Chondrocyte (in vitro differentiated cells): Measurements from ENCODE around the gene ADAM19. TPM values are rescaled to one million over a fixed set of nuclear protein-coding genes. Genes with fewer than 3 reads are reported as not detected.

ENCODE experiments used
- DNase-seq: peaks from one replicate; pipeline ENCODE4 v3.0.0; 2021; ENCODE audit warnings: mixed read lengths, low spot score
- H3K27ac Mint-ChIP-seq: one replicate; pipeline ENCODE4 v1.8.0; 2021; ENCODE audit warnings: mild to moderate bottlenecking, moderate library complexity, mixed read lengths; ENCODE audit not compliant: unreplicated experiment
- H3K27me3 Mint-ChIP-seq: 2 replicates; pipeline ENCODE4 v1.8.0; 2021; ENCODE audit warnings: low read depth, mixed read lengths
- H3K36me3 Mint-ChIP-seq: 2 replicates; pipeline ENCODE4 v1.8.0; 2021; ENCODE audit warnings: low read depth, mixed read lengths
- H3K4me1 Mint-ChIP-seq: 2 replicates; pipeline ENCODE4 v1.8.0; 2021; ENCODE audit warnings: low read depth, mild to moderate bottlenecking, mixed read lengths
- H3K4me3 Mint-ChIP-seq: one replicate; pipeline ENCODE4 v1.8.0; 2021; ENCODE audit warnings: mild to moderate bottlenecking, moderate library complexity, mixed read lengths; ENCODE audit not compliant: unreplicated experiment
- H3K9me3 Mint-ChIP-seq: 2 replicates; pipeline ENCODE4 v1.8.0; 2021; ENCODE audit warnings: low read depth, mixed read lengths
- CTCF ChIP-seq: fragments of 200-600 bp; sonication (generic); IDR thresholded peaks from 2 replicates; pipeline ENCODE4 v1.5.0; 2021; ENCODE audit warnings: antibody characterized with exemption, mild to moderate bottlenecking, moderate library complexity
- long read RNA-seq: library from polyadenylated mRNA; stranded (forward); transcript quantifications from one replicate; pipeline ENCODE4 v2.0.0, GENCODE V29; 2021
- total RNA-seq: library from RNA; stranded (reverse); gene quantifications from 3 replicates; pipeline ENCODE4 v1.2.1, GENCODE V29; 2021

Gene ADAM19
- total RNA-seq: 43.5 to 125 TPM (median 125 TPM) in 3 replicates
- long read RNA-seq, full-length matches to known transcripts: 1 of 23 reads
- long read RNA-seq, partial matches to known transcripts: 14 of 23 reads
- long read RNA-seq, other reads (novel, unspliced or antisense): 8 of 23 reads

- peak; percentile 94 for DNase-seq
- Mint-ChIP-seq H3K36me3 (peaks cover 4% of the 10 kb centered on the region), H3K4me3 (peak within 1 kb of the TSS; percentile 100), H3K27me3 (no peaks in the 10 kb centered on the region), H3K27ac (peak within 1 kb of the TSS; percentile 96), H3K4me1 (peaks cover 47% of the 10 kb centered on the region), H3K9me3 (no peaks in the 10 kb centered on the region)
- TF ChIP-seq CTCF: peak; percentile 54
These were observed at the start of gene ADAM19 for GRCh38 chr5:157575381-157576020. Gene ADAM19, minus strand, starts transcription at chr5:157575775. Its CDS starts 79 bp downstream, at chr5:157575696.

GRCh38 chr5:157624144-157624543 is 48.6 kb upstream of the ADAM19 start:
- no peak for DNase-seq
- Mint-ChIP-seq H3K4me3 (no peak overlapping the region), H3K4me1 (no peaks in the 10 kb centered on the region), H3K36me3 (no peaks in the 10 kb centered on the region), H3K27me3 (no peaks in the 10 kb centered on the region), H3K9me3 (peaks cover 10% of the 10 kb centered on the region), H3K27ac (no peak overlapping the region)
- TF ChIP-seq CTCF: no peak

- no peaks in the 10 kb centered on the region for H3K4me1 Mint-ChIP-seq
- no peak for DNase-seq
- TF ChIP-seq CTCF: no peak
- H3K27ac Mint-ChIP-seq: no peak overlapping the region
- no peaks in the 10 kb centered on the region for H3K27me3 Mint-ChIP-seq
- no peak overlapping the region for H3K4me3 Mint-ChIP-seq
- H3K9me3 Mint-ChIP-seq: peaks cover 10% of the 10 kb centered on the region
- no peaks in the 10 kb centered on the region for H3K36me3 Mint-ChIP-seq
These were observed 45.2 kb upstream of the ADAM19 start for GRCh38 chr5:157620776-157621175.

- Mint-ChIP-seq H3K4me1 (no peaks in the 10 kb centered on the region), H3K4me3 (no peak overlapping the region), H3K27me3 (no peaks in the 10 kb centered on the region), H3K9me3 (peaks cover 10% of the 10 kb centered on the region), H3K27ac (no peak overlapping the region), H3K36me3 (no peaks in the 10 kb centered on the region)
- DNase-seq: no peak
- no peak for TF ChIP-seq CTCF
These were observed 42.7 kb upstream of the ADAM19 start for GRCh38 chr5:157618191-157618765.

GRCh38 chr5:157616785-157617184 is 41.2 kb upstream of the ADAM19 start:
- Mint-ChIP-seq H3K4me3 (no peak overlapping the region), H3K9me3 (no peaks in the 10 kb centered on the region), H3K4me1 (no peaks in the 10 kb centered on the region), H3K36me3 (no peaks in the 10 kb centered on the region), H3K27ac (no peak overlapping the region), H3K27me3 (no peaks in the 10 kb centered on the region)
- DNase-seq: no peak
- no peak for TF ChIP-seq CTCF
